Karpas-422 (cell line): ENCODE data around the gene CHCHD4. TPM values are rescaled to one million over a fixed set of nuclear protein-coding genes. Genes with fewer than 3 reads are reported as not detected.

Experiments used
- DNase-seq: peaks from one replicate; pipeline ENCODE4 v3.0.0-alpha.2; 2015
- H2AFZ ChIP-seq: fragments of 200-600 bp; sonication (generic); 2 replicates; pipeline ENCODE4 v1.6.1; 2014; ENCODE audit warnings: antibody characterized with exemption, low read length, mixed read lengths
- H3K27ac ChIP-seq: fragments of 200-600 bp; sonication (generic); 2 replicates; pipeline ENCODE4 v1.5.1; 2014; ENCODE audit warnings: mild to moderate bottlenecking, low read length, moderate library complexity
- H3K27me3 ChIP-seq: fragments of 200-600 bp; sonication (generic); 2 replicates; pipeline ENCODE4 v1.6.1; 2014; ENCODE audit warnings: low read length, mixed read lengths
- H3K36me3 ChIP-seq: fragments of 200-600 bp; sonication (generic); 2 replicates; pipeline ENCODE4 v1.6.1; 2014; ENCODE audit warnings: low read length, mixed read lengths; ENCODE audit not compliant: insufficient read depth
- H3K4me1 ChIP-seq: fragments of 200-600 bp; sonication (generic); 2 replicates; pipeline ENCODE4 v1.6.1; 2014; ENCODE audit warnings: mild to moderate bottlenecking, low read length, mixed read lengths
- H3K4me2 ChIP-seq: fragments of 200-600 bp; sonication (generic); 2 replicates; pipeline ENCODE4 v1.6.1; 2014; ENCODE audit warnings: low read length, low read depth, mild to moderate bottlenecking; ENCODE audit not compliant: poor library complexity, severe bottlenecking
- H3K4me3 ChIP-seq: fragments of 200-600 bp; sonication (generic); 2 replicates; pipeline ENCODE4 v1.5.1; 2014; ENCODE audit warnings: mild to moderate bottlenecking, antibody characterized with exemption, low read length, mixed read lengths
- H3K79me2 ChIP-seq: fragments of 200-600 bp; sonication (generic); 2 replicates; pipeline ENCODE4 v1.6.1; 2014; ENCODE audit warnings: mild to moderate bottlenecking, low read length, mixed read lengths
- H3K9ac ChIP-seq: fragments of 200-600 bp; sonication (generic); 2 replicates; pipeline ENCODE4 v1.6.0; 2014; ENCODE audit warnings: low read length
- H3K9me2 ChIP-seq: fragments of 200-600 bp; sonication (generic), shearing (Covaris generic); replicated peaks from 2 replicates; pipeline ENCODE4 v1.6.0; 2014; ENCODE audit warnings: mild to moderate bottlenecking, low read length, moderate library complexity; ENCODE audit not compliant: insufficient read depth
- H3K9me3 ChIP-seq: fragments of 300-700, 200-600 bp; sonication (generic); 2 replicates; pipeline ENCODE4 v1.6.1; 2014; ENCODE audit warnings: low read length, mixed read lengths
- H4K20me1 ChIP-seq: fragments of 200-600 bp; sonication (generic); 2 replicates; pipeline ENCODE4 v1.6.1; 2014; ENCODE audit warnings: mild to moderate bottlenecking, antibody characterized with exemption, low read length, low read depth; ENCODE audit not compliant: insufficient read depth
- total RNA-seq: library from RNA; depleted of rRNA; stranded (reverse); fragments of >200 nt; shearing (Covaris generic); gene quantifications from 2 replicates; pipeline ENCODE4 v1.2.3, GENCODE V29; 2014; ENCODE audit warnings: low replicate concordance

The CHCHD4 gene
- total RNA-seq, 1 experiment from 2014 or later, result 19.7 TPM

DNA sequence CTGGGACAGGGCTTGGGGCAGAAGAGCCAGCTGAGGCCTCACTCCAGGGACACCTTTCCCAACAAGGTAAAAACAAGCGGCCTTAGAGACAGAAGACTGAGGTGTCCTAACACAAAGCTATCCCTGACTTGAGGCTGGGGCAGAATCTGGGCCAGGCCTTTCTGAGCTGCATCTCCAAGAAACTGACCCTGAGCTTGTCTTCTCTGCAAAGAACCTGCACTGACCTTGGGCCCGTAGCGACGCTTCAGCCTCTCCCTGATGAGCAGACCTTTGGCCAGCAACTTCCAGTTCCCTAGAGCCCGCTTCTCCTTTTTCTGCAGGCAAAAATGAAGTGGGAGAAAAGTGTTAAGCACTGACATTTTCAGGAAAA is 22.4 kb upstream of the CHCHD4 start:
- Histone ChIP-seq H3K27ac (no peak overlapping the region), H3K79me2 (no peaks in the 10 kb centered on the region), H3K4me2 (no peak overlapping the region), H3K36me3 (peaks cover 15% of the 10 kb centered on the region; the same call in 1 of the 2 replicates), H3K27me3 (no peaks in the 10 kb centered on the region), H4K20me1 (no peaks in the 10 kb centered on the region), H3K4me1 (peaks cover 14% of the 10 kb centered on the region), H3K4me3 (no peak overlapping the region), H3K9me2 (no peaks in the 10 kb centered on the region), H3K9ac (no peak overlapping the region), H2AFZ (no peak overlapping the region), H3K9me3 (no peaks in the 10 kb centered on the region)
- no peak for DNase-seq

GRCh38 chr3:14146381-14147065 is 21.9 kb upstream of the CHCHD4 start:
- Histone ChIP-seq H3K4me1 (peaks cover 14% of the 10 kb centered on the region), H3K36me3 (peaks cover 15% of the 10 kb centered on the region; the same call in 1 of the 2 replicates), H3K27ac (no peak overlapping the region), H4K20me1 (no peaks in the 10 kb centered on the region), H3K4me2 (no peak overlapping the region), H3K9me2 (no peaks in the 10 kb centered on the region), H2AFZ (no peak overlapping the region), H3K9me3 (no peaks in the 10 kb centered on the region), H3K4me3 (no peak overlapping the region), H3K9ac (no peak overlapping the region), H3K27me3 (no peaks in the 10 kb centered on the region), H3K79me2 (no peaks in the 10 kb centered on the region)
- no peak for DNase-seq

DNA sequence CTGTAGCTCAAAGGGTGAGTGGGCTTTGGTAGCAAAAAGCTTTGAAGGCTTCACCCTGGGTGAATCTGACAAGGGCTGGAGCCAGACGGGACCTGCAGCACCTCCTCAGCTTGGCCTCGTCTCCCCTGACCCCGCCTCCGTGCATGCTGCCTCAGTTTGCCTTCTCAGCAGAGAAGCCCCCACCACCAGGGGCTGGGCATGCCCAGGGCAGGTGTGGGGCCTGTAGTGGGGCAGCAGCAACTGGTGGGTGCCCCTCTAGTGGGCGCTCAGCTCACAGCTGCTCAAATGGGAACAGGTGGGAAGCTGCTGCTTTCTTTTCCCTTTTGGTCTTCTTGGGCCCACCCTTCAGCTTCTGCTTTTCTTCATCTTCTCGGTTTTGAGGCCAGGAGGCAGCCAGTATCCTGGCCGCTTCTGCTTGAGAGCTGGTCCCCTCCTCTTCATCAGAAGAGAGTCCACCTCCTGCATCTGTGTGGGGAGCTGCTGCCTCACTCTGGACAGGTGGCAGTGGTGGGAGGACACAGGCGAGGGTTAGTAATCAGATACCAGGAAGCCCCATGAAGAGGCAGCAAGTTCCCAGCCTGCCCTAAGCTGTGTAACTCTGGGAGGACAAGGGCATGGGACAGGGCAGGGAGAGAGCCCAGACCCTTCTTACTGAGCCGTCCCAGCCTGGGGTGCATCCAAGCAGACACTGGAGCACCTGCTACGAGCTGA is 21.2 kb upstream of the CHCHD4 start:
- no peak overlapping the region for H3K9ac ChIP-seq

GRCh38 chr3:14145236-14145635 is 20.6 kb upstream of the CHCHD4 start:
- Histone ChIP-seq H3K9me2 (no peaks in the 10 kb centered on the region), H3K9ac (no peak overlapping the region), H3K4me3 (no peak overlapping the region), H2AFZ (no peak overlapping the region), H3K4me2 (no peak overlapping the region), H3K36me3 (peaks cover 15% of the 10 kb centered on the region; the same call in 1 of the 2 replicates), H3K27me3 (no peaks in the 10 kb centered on the region), H4K20me1 (no peaks in the 10 kb centered on the region), H3K27ac (no peak overlapping the region; the same call in 1 of the 2 replicates), H3K79me2 (no peaks in the 10 kb centered on the region), H3K9me3 (no peaks in the 10 kb centered on the region), H3K4me1 (peaks cover 14% of the 10 kb centered on the region)
- DNase-seq, result no peak

More for the DNA sequence above, 21.2 kb upstream of the CHCHD4 start:
- DNase-seq, result no peak
- no peaks in the 10 kb centered on the region for H3K9me2 ChIP-seq
- no peak overlapping the region for H3K27ac ChIP-seq
- H2AFZ ChIP-seq, result no peak overlapping the region
- H3K4me2 ChIP-seq, result no peak overlapping the region
- peaks cover 14% of the 10 kb centered on the region for H3K4me1 ChIP-seq
- no peaks in the 10 kb centered on the region for H3K79me2 ChIP-seq
- H3K9me3 ChIP-seq, result no peaks in the 10 kb centered on the region
- no peaks in the 10 kb centered on the region for H4K20me1 ChIP-seq
- H3K27me3 ChIP-seq, result no peaks in the 10 kb centered on the region
- H3K4me3 ChIP-seq, result no peak overlapping the region
- H3K36me3 ChIP-seq, result peaks cover 15% of the 10 kb centered on the region; the same call in 1 of the 2 replicates

DNA sequence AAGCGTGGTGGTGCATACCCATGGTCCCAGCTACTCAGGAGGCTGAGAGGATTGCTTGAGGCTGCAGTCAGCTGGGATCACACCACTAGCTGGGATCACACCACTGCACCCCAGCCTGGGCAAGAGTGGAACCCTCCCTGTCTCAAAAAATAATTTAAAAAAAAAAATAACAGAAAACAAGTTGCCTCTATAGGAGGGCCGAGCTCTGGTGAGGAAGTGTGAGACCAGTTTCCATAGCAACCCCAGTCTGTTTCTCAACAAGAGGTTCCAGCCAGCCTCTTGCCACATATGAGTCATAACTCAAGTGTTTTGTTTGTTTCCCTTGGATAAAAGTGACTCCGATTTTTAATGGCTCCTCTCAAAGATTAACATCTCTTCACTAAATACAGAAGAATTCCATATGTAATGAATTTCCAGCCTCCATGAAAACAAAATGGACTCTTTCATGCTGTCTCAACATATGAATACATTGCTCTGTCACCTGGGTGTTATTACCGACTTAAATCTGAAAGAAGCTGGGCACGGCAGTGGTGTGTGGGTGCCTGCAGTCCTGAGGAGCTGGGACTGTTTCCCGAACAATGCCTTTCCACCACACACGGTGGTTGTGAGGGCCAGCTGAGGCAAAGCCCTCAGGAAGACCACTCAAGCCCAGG is 19.9 kb upstream of the CHCHD4 start:
- Histone ChIP-seq H3K4me1 (peaks cover 14% of the 10 kb centered on the region), H2AFZ (no peak overlapping the region), H3K9ac (no peak overlapping the region), H4K20me1 (no peaks in the 10 kb centered on the region), H3K27ac (peak overlapping the region; percentile 43; the same call in 1 of the 2 replicates), H3K9me2 (no peaks in the 10 kb centered on the region), H3K4me3 (no peak overlapping the region), H3K9me3 (no peaks in the 10 kb centered on the region), H3K27me3 (no peaks in the 10 kb centered on the region), H3K36me3 (peaks cover 15% of the 10 kb centered on the region; the same call in 1 of the 2 replicates), H3K4me2 (no peak overlapping the region), H3K79me2 (no peaks in the 10 kb centered on the region)
- peak; percentile 87 for DNase-seq

GRCh38 chr3:14143271-14144225 is 18.9 kb upstream of the CHCHD4 start:
- no peaks in the 10 kb centered on the region for H4K20me1 ChIP-seq
- H2AFZ ChIP-seq, result no peak overlapping the region
- H3K4me3 ChIP-seq, result no peak overlapping the region
- H3K27me3 ChIP-seq, result no peaks in the 10 kb centered on the region
- H3K36me3 ChIP-seq, result peaks cover 15% of the 10 kb centered on the region; the same call in 1 of the 2 replicates
- H3K79me2 ChIP-seq, result no peaks in the 10 kb centered on the region
- no peaks in the 10 kb centered on the region for H3K9me3 ChIP-seq
- H3K9ac ChIP-seq, result no peak overlapping the region
- H3K9me2 ChIP-seq, result no peaks in the 10 kb centered on the region
- H3K4me2 ChIP-seq, result no peak overlapping the region
- peak overlapping the region; percentile 43; the same call in 1 of the 2 replicates for H3K27ac ChIP-seq
- peaks cover 14% of the 10 kb centered on the region for H3K4me1 ChIP-seq
- no peak for DNase-seq

- Histone ChIP-seq H3K9me2 (no peaks in the 10 kb centered on the region), H3K4me1 (peaks cover 14% of the 10 kb centered on the region), H4K20me1 (no peaks in the 10 kb centered on the region), H3K9ac (no peak overlapping the region), H3K4me2 (no peak overlapping the region), H3K27me3 (no peaks in the 10 kb centered on the region), H3K36me3 (peaks cover 15% of the 10 kb centered on the region; the same call in 1 of the 2 replicates), H2AFZ (no peak overlapping the region), H3K27ac (no peak overlapping the region), H3K79me2 (no peaks in the 10 kb centered on the region), H3K4me3 (no peak overlapping the region), H3K9me3 (no peaks in the 10 kb centered on the region)
- DNase-seq, result no peak
These were observed 18.0 kb upstream of the CHCHD4 start for GRCh38 chr3:14142567-14143270.
